ENCODE measurements around the gene ENPP4. TPM values are rescaled to one million over a fixed set of nuclear protein-coding genes. Genes with fewer than 3 reads are reported as not detected.

ENPP4 gene
- total RNA-seq, 1 experiment from 2014 or later: 5.1 TPM

DNA sequence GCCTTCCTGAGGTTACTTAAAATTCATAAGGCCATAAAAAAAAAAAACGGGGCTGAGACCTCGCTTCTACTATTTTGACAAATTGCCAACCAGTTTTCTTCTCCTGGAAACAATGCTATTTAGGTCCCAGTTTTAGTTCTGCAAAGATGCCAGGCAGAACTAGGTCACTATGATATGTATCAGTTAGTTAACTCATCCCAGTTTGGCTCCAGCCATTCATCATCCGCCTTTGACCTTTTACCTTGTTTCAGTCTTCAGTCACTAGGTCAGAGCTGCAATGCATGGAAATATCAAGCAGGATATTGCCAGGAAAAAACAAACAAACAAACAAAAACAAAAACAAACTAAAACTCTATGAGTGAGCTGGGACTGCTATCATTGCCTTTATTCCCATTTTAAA lies 29.8 kb upstream of the ENPP4 start:
- Histone ChIP-seq H3K9me3 (ENCODE audit: low read length) (no peaks in the 10 kb centered on the region), H3K27ac (ENCODE audit: low read length) (no peak overlapping the region), H3K4me2 (ENCODE audit: low read length) (no peak overlapping the region), H3K36me3 (ENCODE audit: low read depth, low read length) (no peaks in the 10 kb centered on the region), H3K27me3 (ENCODE audit: low read length) (no peaks in the 10 kb centered on the region), H3K4me1 (ENCODE audit: insufficient read depth, low read length) (no peaks in the 10 kb centered on the region), H2AFZ (ENCODE audit: low read length) (no peak overlapping the region), H3F3A (ENCODE audit: low read length, unreplicated experiment) (no peaks in the 10 kb centered on the region), H3K79me2 (ENCODE audit: low read length) (no peaks in the 10 kb centered on the region), H4K20me1 (ENCODE audit: low read length) (no peaks in the 10 kb centered on the region), H3K9ac (ENCODE audit: low read length) (no peak overlapping the region), H3K4me3 (ENCODE audit: low read length) (no peak overlapping the region), H3K9me2 (replicated peaks; ENCODE audit: low read length) (no peaks in the 10 kb centered on the region)
- CTCF ChIA-PET: no interaction called here
- DNase-seq (no peak), ATAC-seq (no peak)
- intact Hi-C loops (cut with micrococcal nuclease): no loop called here
- TF ChIP-seq EZH2 (IDR thresholded peaks at IDR 0.05; ENCODE audit: low read length, unreplicated experiment): no peak
- TF ChIP-seq, protein P1, sequence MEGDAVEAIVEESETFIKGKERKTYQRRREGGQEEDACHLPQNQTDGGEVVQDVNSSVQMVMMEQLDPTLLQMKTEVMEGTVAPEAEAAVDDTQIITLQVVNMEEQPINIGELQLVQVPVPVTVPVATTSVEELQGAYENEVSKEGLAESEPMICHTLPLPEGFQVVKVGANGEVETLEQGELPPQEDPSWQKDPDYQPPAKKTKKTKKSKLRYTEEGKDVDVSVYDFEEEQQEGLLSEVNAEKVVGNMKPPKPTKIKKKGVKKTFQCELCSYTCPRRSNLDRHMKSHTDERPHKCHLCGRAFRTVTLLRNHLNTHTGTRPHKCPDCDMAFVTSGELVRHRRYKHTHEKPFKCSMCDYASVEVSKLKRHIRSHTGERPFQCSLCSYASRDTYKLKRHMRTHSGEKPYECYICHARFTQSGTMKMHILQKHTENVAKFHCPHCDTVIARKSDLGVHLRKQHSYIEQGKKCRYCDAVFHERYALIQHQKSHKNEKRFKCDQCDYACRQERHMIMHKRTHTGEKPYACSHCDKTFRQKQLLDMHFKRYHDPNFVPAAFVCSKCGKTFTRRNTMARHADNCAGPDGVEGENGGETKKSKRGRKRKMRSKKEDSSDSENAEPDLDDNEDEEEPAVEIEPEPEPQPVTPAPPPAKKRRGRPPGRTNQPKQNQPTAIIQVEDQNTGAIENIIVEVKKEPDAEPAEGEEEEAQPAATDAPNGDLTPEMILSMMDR (conservative IDR thresholded peaks at IDR 0.05; ENCODE audit: low read depth, low read length): no peak
- no TSS peak for BruUV-seq (replicated peaks)
- POLR2A ChIA-PET (ENCODE audit: unreplicated experiment): no interaction called here

DNA sequence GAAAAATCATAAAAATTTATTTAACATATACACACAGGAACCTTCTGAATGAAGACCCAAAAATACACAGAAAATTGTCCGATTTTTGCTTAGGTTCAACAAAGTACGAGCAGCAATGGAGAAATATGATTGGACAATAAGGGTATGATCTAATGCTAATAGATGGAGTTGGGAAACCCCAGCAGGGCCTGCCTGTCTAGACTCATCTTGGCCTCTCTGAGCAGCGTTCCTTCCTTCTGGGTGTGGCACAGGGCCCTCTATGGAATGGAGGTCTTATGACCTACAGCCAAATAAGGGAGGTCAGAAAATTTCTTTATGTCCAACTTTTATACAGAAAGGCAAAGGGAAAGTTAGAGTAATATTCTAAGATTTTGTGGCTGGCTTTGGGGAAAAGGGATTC lies 27.7 kb upstream of the ENPP4 start:
- no peak overlapping the region for H3K4me3 ChIP-seq (ENCODE audit: low read length)
- no peak overlapping the region for H3K27ac ChIP-seq (ENCODE audit: low read length)
- ChIA-PET POLR2A (ENCODE audit: unreplicated experiment) (no interaction called here), CTCF (interaction anchor here (0.5 kb wide), 1 partner anchor 12 kb away, joined by 4 read pairs; no protein-coding TSS in a partner anchor)
- no peak for ATAC-seq
- no peaks in the 10 kb centered on the region for H3K27me3 ChIP-seq (ENCODE audit: low read length)
- H3K79me2 ChIP-seq (ENCODE audit: low read length): no peaks in the 10 kb centered on the region
- H3K4me1 ChIP-seq (ENCODE audit: insufficient read depth, low read length): no peaks in the 10 kb centered on the region
- TF ChIP-seq, protein P1 (conservative IDR thresholded peaks at IDR 0.05; ENCODE audit: low read depth, low read length): no peak
- no peak for TF ChIP-seq EZH2 (IDR thresholded peaks at IDR 0.05; ENCODE audit: low read length, unreplicated experiment)
- TF ChIP-seq EZH2phosphoT487 (IDR thresholded peaks at IDR 0.05; ENCODE audit: borderline replicate concordance, low read length): no peak
- no peaks in the 10 kb centered on the region for H3F3A ChIP-seq (ENCODE audit: low read length, unreplicated experiment)
- no peak for DNase-seq
- no peaks in the 10 kb centered on the region for H3K36me3 ChIP-seq (ENCODE audit: low read depth, low read length)
- intact Hi-C loops (cut with micrococcal nuclease): no loop called here
- no peak overlapping the region for H3K9ac ChIP-seq (ENCODE audit: low read length)
- H3K4me2 ChIP-seq (ENCODE audit: low read length): no peak overlapping the region
- no peaks in the 10 kb centered on the region for H4K20me1 ChIP-seq (ENCODE audit: low read length)
- BruUV-seq (replicated peaks): no TSS peak
- no peak overlapping the region for H2AFZ ChIP-seq (ENCODE audit: low read length)
- no peaks in the 10 kb centered on the region for H3K9me2 ChIP-seq (replicated peaks; ENCODE audit: low read length)
- H3K9me3 ChIP-seq (ENCODE audit: low read length): no peaks in the 10 kb centered on the region

DNA sequence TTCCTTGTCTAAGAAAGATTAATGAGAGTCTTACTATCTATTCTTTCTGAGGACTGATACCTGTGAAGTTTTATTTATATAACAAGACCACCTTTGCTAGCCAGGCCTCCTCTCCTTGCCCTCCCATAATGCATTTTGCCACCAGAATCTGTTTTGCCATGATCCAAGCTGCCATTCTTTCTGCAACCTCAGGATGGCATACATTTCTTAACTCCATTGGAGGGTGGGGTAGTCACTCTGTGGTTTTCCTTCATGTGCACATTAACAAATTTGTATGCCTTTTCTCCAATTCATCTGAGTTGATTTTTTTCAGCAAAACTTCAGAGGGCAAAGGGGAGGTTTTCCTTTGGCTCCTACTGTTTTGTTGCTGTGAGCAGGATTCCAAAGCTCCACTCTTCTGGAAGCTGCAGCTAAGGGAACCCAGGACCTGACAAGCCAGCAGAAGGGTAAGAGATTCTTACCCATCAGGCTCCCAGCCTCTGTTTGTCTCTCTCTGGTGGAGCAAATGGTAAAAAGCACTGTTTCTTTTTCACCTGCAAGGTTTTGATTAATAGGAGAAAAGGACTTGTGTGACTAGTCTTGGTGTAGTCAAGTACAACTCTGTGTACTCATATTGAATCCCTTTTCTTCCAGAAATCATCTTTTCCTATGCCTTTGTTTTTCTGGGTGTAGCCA lies 26.2 kb upstream of the ENPP4 start:
- Histone ChIP-seq H3K27ac (ENCODE audit: low read length) (no peak overlapping the region), H4K20me1 (ENCODE audit: low read length) (no peaks in the 10 kb centered on the region), H3K36me3 (ENCODE audit: low read depth, low read length) (no peaks in the 10 kb centered on the region), H3K9me3 (ENCODE audit: low read length) (no peaks in the 10 kb centered on the region), H3K4me1 (ENCODE audit: insufficient read depth, low read length) (no peaks in the 10 kb centered on the region), H2AFZ (ENCODE audit: low read length) (no peak overlapping the region), H3F3A (ENCODE audit: low read length, unreplicated experiment) (no peaks in the 10 kb centered on the region), H3K4me3 (ENCODE audit: low read length) (no peak overlapping the region), H3K4me2 (ENCODE audit: low read length) (no peak overlapping the region), H3K27me3 (ENCODE audit: low read length) (no peaks in the 10 kb centered on the region), H3K79me2 (ENCODE audit: low read length) (no peaks in the 10 kb centered on the region), H3K9me2 (replicated peaks; ENCODE audit: low read length) (no peaks in the 10 kb centered on the region), H3K9ac (ENCODE audit: low read length) (no peak overlapping the region)
- BruUV-seq (replicated peaks): no TSS peak
- intact Hi-C loops (cut with micrococcal nuclease): no loop called here
- no peak for ATAC-seq
- TF ChIP-seq EZH2 (IDR thresholded peaks at IDR 0.05; ENCODE audit: low read length, unreplicated experiment) (no peak), EZH2phosphoT487 (IDR thresholded peaks at IDR 0.05; ENCODE audit: borderline replicate concordance, low read length) (no peak)
- TF ChIP-seq, protein P1 (conservative IDR thresholded peaks at IDR 0.05; ENCODE audit: low read depth, low read length): 0 out of 2 replicates have a peak, but pooled peaks have one; percentile 14
- CTCF ChIA-PET: no interaction called here
- peak; percentile 16 for DNase-seq
- POLR2A ChIA-PET (ENCODE audit: unreplicated experiment): no interaction called here

Measured in PC-3 (cell line).